ENCODE measurements around the gene CHRNA9. TPM values are rescaled to one million over a fixed set of nuclear protein-coding genes. Genes with fewer than 3 reads are reported as not detected.

The CHRNA9 gene
- polyA plus RNA-seq, 2 of the 4 experiments (the other 2 are of a cell fraction): 1.3 to 1.6 TPM

- Histone ChIP-seq H3K4me1 (peaks cover 56% of the 10 kb centered on the region), H3K9me3 (no peaks in the 10 kb centered on the region), H3K4me3 (peak overlapping the region; percentile 28; the same call in 2 of the 3 replicates), H3K4me2 (peak overlapping the region; percentile 93), H3K27ac (peak overlapping the region; percentile 91 to 98)
- POLR2A ChIA-PET: interaction anchor here (0.6 to 2.7 kb wide), 9 partner anchors 9 to 653 kb away, joined by 3 to 61 read pairs (median 4); partner anchors contain the start of gene N4BP2
- CTCF ChIA-PET: interaction anchor here (0.6 to 2.7 kb wide), 30 partner anchors 9 to 1499 kb away, joined by 3 to 38 read pairs (median 4); partner anchors contain the start of genes CHRNA9 and N4BP2
- peak in 1 of 2 experiments; percentile 84 for DNase-seq (ENCODE audit: low read depth in 1 of 2, low spot score in 1 of 2)
- TF ChIP-seq FOSL2 (IDR thresholded peaks at IDR 0.05): no peak
- TF ChIP-seq FOSL2 (CRISPR knock-in tag; IDR thresholded peaks at IDR 0.05): peak; percentile 72
- no peak for TF ChIP-seq NR3C1 (IDR thresholded peaks at IDR 0.05)
- TF ChIP-seq EP300 (IDR thresholded peaks at IDR 0.05): 0 out of 5 replicates have a peak, but pooled peaks of 1 of the 2 experiments have one; percentile 16
- WGBS (ENCODE audit: missing lambda C conversion rate): 3% methylated on average over 3 of the region's 3 CpGs
- peak; percentile 60 to 75 for ATAC-seq
- FAIRE-seq: no peak
Measured at GRCh38 chr4:40316333-40316781, 18.8 kb upstream of the CHRNA9 start.

GRCh38 chr4:40316782-40317635, 18.1 kb upstream of the CHRNA9 start:
- FAIRE-seq: no peak
- peak in 1 of 2 experiments; percentile 88 for DNase-seq (ENCODE audit: low read depth in 1 of 2, low spot score in 1 of 2)
- ATAC-seq: peak; percentile 80 to 94
- POLR2A ChIA-PET: interaction anchor here (0.6 to 2.7 kb wide), 11 partner anchors 8 to 653 kb away, joined by 3 to 61 read pairs (median 4); partner anchors contain the start of gene N4BP2
- CTCF ChIA-PET: interaction anchor here (0.6 to 2.7 kb wide), 39 partner anchors 10 to 418 kb away, joined by 3 to 38 read pairs (median 3); partner anchors contain the start of genes CHRNA9 and N4BP2
- Histone ChIP-seq H3K9me3 (no peaks in the 10 kb centered on the region), H3K4me1 (peaks cover 57% of the 10 kb centered on the region), H3K4me3 (peak overlapping the region; percentile 28; the same call in 2 of the 3 replicates), H3K4me2 (peak overlapping the region; percentile 93), H3K27ac (peak overlapping the region; percentile 91 to 98)
- peak; percentile 55 to 59; a peak in 4 of 5 replicates for TF ChIP-seq RAD21 (conservative IDR thresholded peaks at IDR 0.05 in 1 of 2, IDR thresholded peaks at IDR 0.05 in 1 of 2)
- TF ChIP-seq CTCF (IDR thresholded peaks at IDR 0.05): peak; percentile 71
- TF ChIP-seq E2F6 (IDR thresholded peaks at IDR 0.05; ENCODE audit: borderline replicate concordance, low read depth): peak; percentile 54; the same call in 1 of the 2 replicates
- TF ChIP-seq FOSL2 (IDR thresholded peaks at IDR 0.05): peak; percentile 60
- peak; percentile 80 for TF ChIP-seq FOSL2 (CRISPR knock-in tag; IDR thresholded peaks at IDR 0.05)
- peak; percentile 78 to 92 for TF ChIP-seq CEBPB (IDR thresholded peaks at IDR 0.05)
- TF ChIP-seq ATOH8 (CRISPR knock-in tag; IDR thresholded peaks at IDR 0.05; ENCODE audit: low read depth): 0 out of 2 replicates have a peak, but pooled peaks have one; percentile 25
- TF ChIP-seq CHD2 (IDR thresholded peaks at IDR 0.05; ENCODE audit: low read length, partially characterized antibody): no peak
- TF ChIP-seq ESRRA (IDR thresholded peaks at IDR 0.05; ENCODE audit: borderline replicate concordance, low read length): 0 out of 2 replicates have a peak, but pooled peaks have one; percentile 41
- TF ChIP-seq PBX3 (IDR thresholded peaks at IDR 0.05): no peak
- TF ChIP-seq CBX2 (IDR thresholded peaks at IDR 0.05; ENCODE audit: borderline replicate concordance, low read depth): no peak
- 0 out of 2 replicates have a peak, but pooled peaks have one; percentile 37 for TF ChIP-seq EHF (CRISPR knock-in tag; IDR thresholded peaks at IDR 0.05)
- no peak for TF ChIP-seq ZNF302 (CRISPR knock-in tag; IDR thresholded peaks at IDR 0.05)
- no peak for TF ChIP-seq CHD4 (IDR thresholded peaks at IDR 0.05; ENCODE audit: borderline replicate concordance)
- TF ChIP-seq JUNB (IDR thresholded peaks at IDR 0.05): peak; percentile 62
- no peak for TF ChIP-seq RFX5 (IDR thresholded peaks at IDR 0.05)
- peak; percentile 50; the same call in 1 of the 2 replicates for TF ChIP-seq HOXB13 (CRISPR knock-in tag; IDR thresholded peaks at IDR 0.05; ENCODE audit: low read depth)
- no peak for TF ChIP-seq NPAS2 (CRISPR knock-in tag; IDR thresholded peaks at IDR 0.05; ENCODE audit: borderline replicate concordance)
- TF ChIP-seq TP53 (CRISPR knock-in tag; IDR thresholded peaks at IDR 0.05): no peak
- TF ChIP-seq HOXB5 (CRISPR knock-in tag; IDR thresholded peaks at IDR 0.05): 0 out of 2 replicates have a peak, but pooled peaks have one; percentile 40
- peak; percentile 78 for TF ChIP-seq MAX (IDR thresholded peaks at IDR 0.05)
- TF ChIP-seq RNF2 (IDR thresholded peaks at IDR 0.05; ENCODE audit: borderline replicate concordance, low read depth): no peak
- peak; percentile 30 for TF ChIP-seq MAFK (IDR thresholded peaks at IDR 0.05; ENCODE audit: partially characterized antibody)
- peak; percentile 73 for TF ChIP-seq SMC3 (IDR thresholded peaks at IDR 0.05)
- 2% methylated on average over 19 of the region's 19 CpGs for WGBS (ENCODE audit: missing lambda C conversion rate)
